Keratinocyte (primary cell): ENCODE measurements around the gene OTOP2.

ENCODE experiments used
- EZH2 ChIP-seq: IDR thresholded peaks from one replicate; pipeline ENCODE4 v1.6.1; 2012; ENCODE audit warnings: inconsistent platforms, mild to moderate bottlenecking, low read length, moderate library complexity
- TF ChIP-seq, protein P1 (sequence below), 3 experiments: IDR thresholded peaks in 1 of 3; conservative IDR thresholded peaks in 1 of 3; optimal IDR thresholded peaks in 1 of 3; 2 replicates in 2 of 3; 3 replicates in 1 of 3; pipeline versions ENCODE3 to v1.5.1; 2011; ENCODE audit warnings: low read length in 3 of 3, mild to moderate bottlenecking in 3 of 3, moderate library complexity in 2 of 3, control low read depth in 1 of 3, inconsistent platforms in 1 of 3; ENCODE audit not compliant: insufficient read depth in 2 of 3; ENCODE audit errors: extremely low read depth in 1 of 3

DNA sequence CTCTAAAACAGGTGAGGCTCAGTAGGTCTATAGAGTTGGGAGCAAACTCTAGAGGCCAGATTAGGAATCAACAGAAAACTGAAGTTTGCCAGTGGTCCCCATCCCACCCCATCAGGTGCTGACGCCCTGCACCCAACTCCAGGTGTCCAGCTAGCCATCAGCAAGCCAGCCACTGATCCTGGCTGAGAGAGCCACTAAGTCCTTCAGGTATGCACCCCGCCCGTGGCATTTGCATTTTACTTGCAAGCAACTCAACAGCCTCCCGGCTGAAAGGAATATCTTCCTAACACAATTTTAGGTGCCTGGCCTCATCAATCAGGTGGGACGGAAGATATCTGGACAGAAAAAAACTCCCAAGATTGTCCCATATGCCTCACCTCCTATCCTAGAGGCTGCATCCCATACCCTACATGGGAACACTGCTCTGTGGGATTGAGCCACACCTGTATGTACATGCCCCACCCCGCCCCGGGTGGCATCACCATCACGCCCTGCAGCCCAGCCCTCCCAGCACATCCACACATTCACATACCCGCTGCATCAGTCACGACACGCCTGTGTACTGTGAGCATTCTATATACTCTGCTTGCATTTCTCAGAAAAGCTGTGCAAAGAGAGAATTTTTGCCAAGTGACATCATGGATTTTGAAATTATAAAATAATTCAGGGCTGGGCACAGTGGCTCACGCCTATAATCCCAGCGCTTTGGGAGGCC, 19.9 kb downstream of the OTOP2 start:
- TF ChIP-seq EZH2, result no peak
- TF ChIP-seq, protein P1, sequence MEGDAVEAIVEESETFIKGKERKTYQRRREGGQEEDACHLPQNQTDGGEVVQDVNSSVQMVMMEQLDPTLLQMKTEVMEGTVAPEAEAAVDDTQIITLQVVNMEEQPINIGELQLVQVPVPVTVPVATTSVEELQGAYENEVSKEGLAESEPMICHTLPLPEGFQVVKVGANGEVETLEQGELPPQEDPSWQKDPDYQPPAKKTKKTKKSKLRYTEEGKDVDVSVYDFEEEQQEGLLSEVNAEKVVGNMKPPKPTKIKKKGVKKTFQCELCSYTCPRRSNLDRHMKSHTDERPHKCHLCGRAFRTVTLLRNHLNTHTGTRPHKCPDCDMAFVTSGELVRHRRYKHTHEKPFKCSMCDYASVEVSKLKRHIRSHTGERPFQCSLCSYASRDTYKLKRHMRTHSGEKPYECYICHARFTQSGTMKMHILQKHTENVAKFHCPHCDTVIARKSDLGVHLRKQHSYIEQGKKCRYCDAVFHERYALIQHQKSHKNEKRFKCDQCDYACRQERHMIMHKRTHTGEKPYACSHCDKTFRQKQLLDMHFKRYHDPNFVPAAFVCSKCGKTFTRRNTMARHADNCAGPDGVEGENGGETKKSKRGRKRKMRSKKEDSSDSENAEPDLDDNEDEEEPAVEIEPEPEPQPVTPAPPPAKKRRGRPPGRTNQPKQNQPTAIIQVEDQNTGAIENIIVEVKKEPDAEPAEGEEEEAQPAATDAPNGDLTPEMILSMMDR (optimal IDR thresholded peaks at IDR 0.05 in 1 of 3, IDR thresholded peaks at IDR 0.05 in 1 of 3, conservative IDR thresholded peaks at IDR 0.05 in 1 of 3; ENCODE audit: extremely low read depth in 1 of 3, insufficient read depth in 2 of 3, low read length in 3 of 3), result no peak
